Keratinocyte (primary cell): Measurements from ENCODE around the gene KRTAP25-1. TPM values are rescaled to one million over a fixed set of nuclear protein-coding genes. Genes with fewer than 3 reads are reported as not detected.

ENCODE experiments used
- DNase-seq: peaks from one replicate; pipeline ENCODE4 v3.0.0-alpha.2; 2011; ENCODE audit warnings: low read depth, missing footprints, low spot score
- FAIRE-seq: peaks from 2 replicates; lab custom pipeline; 2011; peaks lifted over from hg19 to GRCh38; lab: Jason Lieb, UNC
- H2AFZ ChIP-seq: 2 replicates; pipeline ENCODE4 v1.6.0; 2012; ENCODE audit warnings: low read length, control low read depth, inconsistent platforms; ENCODE audit not compliant: control insufficient read depth
- H3K27ac ChIP-seq: 2 replicates; pipeline ENCODE4 v1.5.1; 2011; ENCODE audit warnings: low read length; ENCODE audit not compliant: control insufficient read depth, insufficient read depth
- H3K27me3 ChIP-seq: 3 replicates; pipeline ENCODE4 v1.6.0; 2011; ENCODE audit warnings: low read length; ENCODE audit not compliant: control insufficient read depth, insufficient read depth; ENCODE audit errors: extremely low read depth
- H3K36me3 ChIP-seq, 2 experiments: 2 replicates in 1 of 2; 3 replicates in 1 of 2; pipeline ENCODE4 v1.5.1; 2011; ENCODE audit warnings: low read length in 2 of 2, mild to moderate bottlenecking in 1 of 2; ENCODE audit not compliant: control insufficient read depth in 2 of 2, insufficient read depth in 2 of 2; ENCODE audit errors: extremely low read depth in 1 of 2
- H3K4me1 ChIP-seq: 3 replicates; pipeline ENCODE4 v1.5.1; 2011; ENCODE audit warnings: low read length; ENCODE audit not compliant: control insufficient read depth, insufficient read depth; ENCODE audit errors: extremely low read depth
- H3K4me2 ChIP-seq: 3 replicates; pipeline ENCODE4 v1.6.0; 2011; ENCODE audit warnings: low read depth, low read length; ENCODE audit not compliant: control insufficient read depth, insufficient read depth; ENCODE audit errors: extremely low read depth
- H3K4me3 ChIP-seq, 3 experiments: fragments of 200-600 bp in 1 of 3; sonication (generic) in 1 of 3; 2 replicates in 2 of 3; 3 replicates in 1 of 3; pipeline ENCODE4 v1.5.1; 2011 to 2016; ENCODE audit warnings: low read length in 3 of 3, mild to moderate bottlenecking in 3 of 3, control low read depth in 2 of 3, inconsistent platforms in 1 of 3, low read depth in 1 of 3, mixed read lengths in 1 of 3, mixed run types in 1 of 3, moderate library complexity in 1 of 3; ENCODE audit not compliant: control insufficient read depth in 2 of 3, insufficient read depth in 2 of 3; ENCODE audit errors: extremely low read depth in 1 of 3
- H3K79me2 ChIP-seq: 2 replicates; pipeline ENCODE4 v1.6.0; 2012; ENCODE audit warnings: low read length; ENCODE audit not compliant: control insufficient read depth, insufficient read depth
- H3K9ac ChIP-seq: 3 replicates; pipeline ENCODE4 v1.6.0; 2011; ENCODE audit warnings: low read length; ENCODE audit not compliant: control insufficient read depth, insufficient read depth; ENCODE audit errors: extremely low read depth
- H3K9me1 ChIP-seq: 3 replicates; pipeline ENCODE4 v1.6.0; 2011; ENCODE audit warnings: low read length; ENCODE audit not compliant: control insufficient read depth, insufficient read depth; ENCODE audit errors: extremely low read depth
- H3K9me3 ChIP-seq: 2 replicates; pipeline ENCODE4 v1.5.1; 2012; ENCODE audit warnings: low read depth, low read length; ENCODE audit not compliant: control insufficient read depth
- H4K20me1 ChIP-seq: 3 replicates; pipeline ENCODE4 v1.6.0; 2011; ENCODE audit warnings: low read length; ENCODE audit not compliant: control insufficient read depth, insufficient read depth; ENCODE audit errors: extremely low read depth
- EZH2 ChIP-seq: IDR thresholded peaks from one replicate; pipeline ENCODE4 v1.6.1; 2012; ENCODE audit warnings: inconsistent platforms, mild to moderate bottlenecking, low read length, moderate library complexity
- dilution Hi-C: fragments of 300-500 bp; cut with MboI; formaldehyde crosslinking; loops from one replicate; pipeline ENCODE4 v1.7.0; 2020; ENCODE audit warnings: low sequenced_read_pairs; ENCODE audit not compliant: extremely low pct_ligation_motif_present
- polyA plus RNA-seq, 5 experiments: library from polyadenylated mRNA; depleted of rRNA in 3 of 5; stranded (reverse) in 3 of 5; stranded (forward) in 1 of 5; unstranded in 1 of 5; fragments of >200 nt; gene quantifications; 1 replicate in 1 of 5; 2 replicates in 3 of 5; 3 replicates in 1 of 5; pipeline versions ENCODE4 v1.2.1 to v1.2.3, GENCODE V29; 2011 to 2012; ENCODE audit warnings: missing spikeins in 2 of 5, low read depth in 1 of 5, low replicate concordance in 1 of 5
- TF ChIP-seq, protein P1 (sequence below), 3 experiments: IDR thresholded peaks in 1 of 3; conservative IDR thresholded peaks in 1 of 3; optimal IDR thresholded peaks in 1 of 3; 2 replicates in 2 of 3; 3 replicates in 1 of 3; pipeline versions ENCODE3 to v1.5.1; 2011; ENCODE audit warnings: low read length in 3 of 3, mild to moderate bottlenecking in 3 of 3, moderate library complexity in 2 of 3, control low read depth in 1 of 3, inconsistent platforms in 1 of 3; ENCODE audit not compliant: insufficient read depth in 2 of 3; ENCODE audit errors: extremely low read depth in 1 of 3

The KRTAP25-1 gene
- polyA plus RNA-seq, 1 donor (not counting 4 experiments of a cell fraction or from before 2014, with no cell fraction given), result not detected

DNA sequence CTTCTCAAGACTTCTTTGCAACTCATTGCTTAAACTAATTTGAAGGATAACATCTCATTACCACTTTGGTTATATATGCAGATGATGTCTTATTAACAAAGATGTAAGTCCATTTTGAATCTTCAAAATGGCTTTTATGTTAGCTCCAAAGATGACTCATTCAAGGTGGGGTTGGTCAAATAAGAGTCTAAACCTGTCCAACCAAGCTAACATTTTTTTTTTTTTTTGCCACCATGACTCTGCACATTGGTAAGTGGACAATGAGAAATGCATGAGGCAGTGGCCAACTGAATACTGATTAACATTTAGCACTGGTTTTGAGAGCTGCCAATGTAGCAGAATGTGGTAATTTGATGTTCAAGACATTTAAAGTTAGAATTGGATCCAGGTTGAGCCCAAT lies 48.5 kb upstream of the KRTAP25-1 start:
- H3K9ac ChIP-seq, result no peak overlapping the region
- no peak overlapping the region for H3K4me3 ChIP-seq
- no peaks in the 10 kb centered on the region for H3K79me2 ChIP-seq
- dilution Hi-C loops, result no loop called here
- no peak overlapping the region for H2AFZ ChIP-seq
- H3K9me1 ChIP-seq, result no peaks in the 10 kb centered on the region
- no peaks in the 10 kb centered on the region for H3K27me3 ChIP-seq
- no peaks in the 10 kb centered on the region for H3K9me3 ChIP-seq
- no peak for DNase-seq
- H3K4me2 ChIP-seq, result no peak overlapping the region
- no peaks in the 10 kb centered on the region for H3K36me3 ChIP-seq
- H3K4me1 ChIP-seq, result no peaks in the 10 kb centered on the region
- TF ChIP-seq EZH2, result no peak
- TF ChIP-seq, protein P1, sequence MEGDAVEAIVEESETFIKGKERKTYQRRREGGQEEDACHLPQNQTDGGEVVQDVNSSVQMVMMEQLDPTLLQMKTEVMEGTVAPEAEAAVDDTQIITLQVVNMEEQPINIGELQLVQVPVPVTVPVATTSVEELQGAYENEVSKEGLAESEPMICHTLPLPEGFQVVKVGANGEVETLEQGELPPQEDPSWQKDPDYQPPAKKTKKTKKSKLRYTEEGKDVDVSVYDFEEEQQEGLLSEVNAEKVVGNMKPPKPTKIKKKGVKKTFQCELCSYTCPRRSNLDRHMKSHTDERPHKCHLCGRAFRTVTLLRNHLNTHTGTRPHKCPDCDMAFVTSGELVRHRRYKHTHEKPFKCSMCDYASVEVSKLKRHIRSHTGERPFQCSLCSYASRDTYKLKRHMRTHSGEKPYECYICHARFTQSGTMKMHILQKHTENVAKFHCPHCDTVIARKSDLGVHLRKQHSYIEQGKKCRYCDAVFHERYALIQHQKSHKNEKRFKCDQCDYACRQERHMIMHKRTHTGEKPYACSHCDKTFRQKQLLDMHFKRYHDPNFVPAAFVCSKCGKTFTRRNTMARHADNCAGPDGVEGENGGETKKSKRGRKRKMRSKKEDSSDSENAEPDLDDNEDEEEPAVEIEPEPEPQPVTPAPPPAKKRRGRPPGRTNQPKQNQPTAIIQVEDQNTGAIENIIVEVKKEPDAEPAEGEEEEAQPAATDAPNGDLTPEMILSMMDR (optimal IDR thresholded peaks at IDR 0.05 in 1 of 3, IDR thresholded peaks at IDR 0.05 in 1 of 3, conservative IDR thresholded peaks at IDR 0.05 in 1 of 3; ENCODE audit: extremely low read depth in 1 of 3, insufficient read depth in 2 of 3, low read length in 3 of 3), result no peak
- FAIRE-seq, result no peak
- no peaks in the 10 kb centered on the region for H4K20me1 ChIP-seq
- no peak overlapping the region for H3K27ac ChIP-seq

DNA sequence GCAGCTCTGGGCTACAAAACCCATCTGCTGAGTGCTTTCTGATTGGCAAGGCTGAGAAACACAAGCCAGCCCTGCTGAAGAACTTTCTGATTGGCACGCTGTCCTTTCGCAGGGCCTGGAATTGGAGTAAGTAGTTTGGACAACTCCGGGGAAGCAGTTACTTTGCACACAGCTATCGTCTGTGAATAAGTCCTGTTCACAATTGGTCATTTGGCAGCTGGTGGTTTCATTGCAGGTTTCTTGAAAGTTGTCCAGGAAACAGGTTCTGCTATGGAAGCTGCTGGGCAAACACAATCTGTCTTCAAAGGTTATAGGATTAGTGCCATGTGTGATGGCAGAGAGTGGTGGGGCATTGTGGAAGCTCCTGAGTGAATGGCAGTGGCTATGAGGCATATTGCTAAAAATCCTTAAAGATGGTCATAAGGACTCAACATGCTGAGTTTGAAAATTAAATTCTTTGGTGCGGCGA lies 48.0 kb upstream of the KRTAP25-1 start, which contains the start of gene KRTAP27-1:
Gene KRTAP27-1, minus strand, starts transcription at position 419 of the 469 bp plus-strand sequence. Its CDS starts 26 bp downstream, at position 393.
- FAIRE-seq (no peak), DNase-seq (no peak)
- Histone ChIP-seq H2AFZ (no peak within 1 kb of the TSS), H3K79me2 (no peaks in the 10 kb centered on the region), H3K27me3 (no peaks in the 10 kb centered on the region), H3K9me3 (no peaks in the 10 kb centered on the region), H4K20me1 (no peaks in the 10 kb centered on the region), H3K9ac (no peak within 1 kb of the TSS), H3K4me1 (no peaks in the 10 kb centered on the region), H3K27ac (no peak within 1 kb of the TSS), H3K36me3 (no peaks in the 10 kb centered on the region), H3K4me2 (no peak within 1 kb of the TSS), H3K4me3 (no peak within 1 kb of the TSS), H3K9me1 (no peaks in the 10 kb centered on the region)
- TF ChIP-seq EZH2, result no peak
- TF ChIP-seq, protein P1 (optimal IDR thresholded peaks at IDR 0.05 in 1 of 3, IDR thresholded peaks at IDR 0.05 in 1 of 3, conservative IDR thresholded peaks at IDR 0.05 in 1 of 3; ENCODE audit: extremely low read depth in 1 of 3, insufficient read depth in 2 of 3, low read length in 3 of 3), result no peak
- dilution Hi-C loops, result no loop called here
